NCI-H82 treated with DMSO at 0.1 percent for 48 hours (cell line): Measurements from ENCODE around the gene TYW1.
"Not testable (repeated sequence)": the region's sequence is repeated elsewhere in the genome, so short reads cannot be mapped to it uniquely, and the experiment has no call there.

Source experiments
- DNase-seq: peaks from one replicate; lab custom pipeline; 2025; ENCODE audit not compliant: unreplicated experiment; lab: John Stamatoyannopoulos, UW

TYW1 gene

GRCh38 chr7:67128257-67128656 lies 131.6 kb downstream of the TYW1 start:
- not testable (repeated sequence) for DNase-seq

GRCh38 chr7:67130766-67131165 lies 134.1 kb downstream of the TYW1 start:
- not testable (repeated sequence) for DNase-seq

- DNase-seq = not testable (repeated sequence)
These were observed 138.3 kb downstream of the TYW1 start for GRCh38 chr7:67134912-67135311.

- not testable (repeated sequence) for DNase-seq
These were observed 139.2 kb downstream of the TYW1 start for GRCh38 chr7:67135617-67136486.

- DNase-seq = not testable (repeated sequence)
These were observed 140.9 kb downstream of the TYW1 start for GRCh38 chr7:67137489-67137888.

- DNase-seq = not testable (repeated sequence)
These were observed 143.2 kb downstream of the TYW1 start for GRCh38 chr7:67139876-67140275.

GRCh38 chr7:67141001-67141400 lies 144.4 kb downstream of the TYW1 start:
- not testable (repeated sequence) for DNase-seq

GRCh38 chr7:67143091-67143786 lies 146.6 kb downstream of the TYW1 start:
- not testable (repeated sequence) for DNase-seq

GRCh38 chr7:67145581-67146193 lies 149.1 kb downstream of the TYW1 start:
- not testable (repeated sequence) for DNase-seq

GRCh38 chr7:67149131-67149530 lies 152.5 kb downstream of the TYW1 start:
- DNase-seq = not testable (repeated sequence)

GRCh38 chr7:67154374-67154773 lies 157.7 kb downstream of the TYW1 start:
- not testable (repeated sequence) for DNase-seq

GRCh38 chr7:67156064-67156463 lies 159.4 kb downstream of the TYW1 start:
- DNase-seq = not testable (repeated sequence)

GRCh38 chr7:67163285-67163684 lies 166.7 kb downstream of the TYW1 start:
- not testable (repeated sequence) for DNase-seq

GRCh38 chr7:67171151-67171550 lies 174.5 kb downstream of the TYW1 start:
- not testable (repeated sequence) for DNase-seq

GRCh38 chr7:67176730-67177129 lies 180.1 kb downstream of the TYW1 start:
- not testable (repeated sequence) for DNase-seq

GRCh38 chr7:67178915-67179688 lies 182.5 kb downstream of the TYW1 start:
- DNase-seq = peak; percentile 19

GRCh38 chr7:67182956-67183750 lies 186.5 kb downstream of the TYW1 start:
- not testable (repeated sequence) for DNase-seq

- not testable (repeated sequence) for DNase-seq
These were observed 188.5 kb downstream of the TYW1 start for GRCh38 chr7:67184912-67185659.

GRCh38 chr7:67185660-67186129 lies 189.1 kb downstream of the TYW1 start:
- DNase-seq = not testable (repeated sequence)
